HepG2 (cell line): ENCODE results near the gene MCF2L. TPM values are rescaled to one million over a fixed set of nuclear protein-coding genes. Genes with fewer than 3 reads are reported as not detected.
A peak's percentile ranks its signal among the peaks of the same experiment; 100 is the strongest.

Experiments used
- ARHGAP35 ChIP-seq: sonication (generic); formaldehyde crosslinking; IDR thresholded peaks from 2 replicates; pipeline ENCODE4 v1.9.0; 2022; ENCODE audit warnings: mild to moderate bottlenecking, inconsistent platforms, moderate library complexity, missing genetic modification reagents, borderline replicate concordance
- ATM ChIP-seq: fragments of 450-650 bp; IDR thresholded peaks from 2 replicates; pipeline ENCODE4 v1.7.1; 2017; ENCODE audit warnings: mild to moderate bottlenecking, borderline replicate concordance
- BHLHE40 ChIP-seq: IDR thresholded peaks from 2 replicates; pipeline ENCODE4 v1.6.1; 2011; ENCODE audit warnings: low read length, improper control_type of control experiment
- EZH2 ChIP-seq: conservative IDR thresholded peaks from 2 replicates; pipeline ENCODE4 v1.6.1; 2012; ENCODE audit warnings: mild to moderate bottlenecking, low read depth, low read length, moderate library complexity
- HMG20A ChIP-seq: IDR thresholded peaks from 2 replicates; pipeline ENCODE4 v1.6.1; 2016; ENCODE audit warnings: borderline replicate concordance
- HNF1A ChIP-seq, 2 experiments: sonication (generic) in 1 of 2; formaldehyde crosslinking in 1 of 2; IDR thresholded peaks; 2 replicates each; pipeline versions ENCODE4 v1.4.0 to v1.6.1; 2016 to 2020; ENCODE audit warnings: borderline replicate concordance in 1 of 2, low read depth in 1 of 2, mild to moderate bottlenecking in 1 of 2, missing genetic modification reagents in 1 of 2
- HNF4A ChIP-seq: sonication (generic); formaldehyde crosslinking; IDR thresholded peaks from 2 replicates; pipeline ENCODE4 v1.4.0; 2020; ENCODE audit warnings: missing genetic modification reagents
- JUND ChIP-seq: sonication (generic); formaldehyde crosslinking; IDR thresholded peaks from 2 replicates; pipeline ENCODE4 v1.8.0; 2022; ENCODE audit warnings: mild to moderate bottlenecking, missing genetic modification reagents
- RXRA ChIP-seq: sonication (generic); formaldehyde crosslinking; IDR thresholded peaks from 2 replicates; pipeline ENCODE4 v1.5.1; 2020; ENCODE audit warnings: missing genetic modification reagents
- SAP130 ChIP-seq: IDR thresholded peaks from 2 replicates; pipeline ENCODE4 v1.6.1; 2016; ENCODE audit warnings: low read depth
- SIX1 ChIP-seq: sonication (generic); formaldehyde crosslinking; IDR thresholded peaks from 2 replicates; pipeline ENCODE4 v1.4.0; 2020; ENCODE audit warnings: missing genetic modification reagents, borderline replicate concordance
- SMAD3 ChIP-seq: sonication (generic); formaldehyde crosslinking; IDR thresholded peaks from 2 replicates; pipeline ENCODE4 v1.4.0; 2020; ENCODE audit warnings: missing genetic modification reagents
- TBX3 ChIP-seq: fragments of 450-650 bp; IDR thresholded peaks from 2 replicates; pipeline ENCODE4 v1.6.1; 2017; ENCODE audit warnings: antibody characterized with exemption, mild to moderate bottlenecking, inconsistent platforms, borderline replicate concordance
- ZBTB7A ChIP-seq: sonication (generic); formaldehyde crosslinking; IDR thresholded peaks from 2 replicates; pipeline ENCODE4 v1.8.0; 2022; ENCODE audit warnings: mild to moderate bottlenecking, missing genetic modification reagents
- ZFX ChIP-seq: sonication (generic); formaldehyde crosslinking; IDR thresholded peaks from 2 replicates; pipeline ENCODE4 v1.4.0; 2020; ENCODE audit warnings: mild to moderate bottlenecking, low read depth, missing genetic modification reagents, moderate library complexity
- ZMYM2 ChIP-seq: sonication (generic); formaldehyde crosslinking; IDR thresholded peaks from 2 replicates; pipeline ENCODE4 v1.8.0; 2022; ENCODE audit warnings: mild to moderate bottlenecking, missing genetic modification reagents
- ZNF136 ChIP-seq: sonication (generic); formaldehyde crosslinking; IDR thresholded peaks from 2 replicates; pipeline ENCODE4 v1.8.1; 2022; ENCODE audit warnings: low read depth, mild to moderate bottlenecking, moderate library complexity, missing genetic modification reagents
- ZNF619 ChIP-seq: sonication (generic); formaldehyde crosslinking; IDR thresholded peaks from 2 replicates; pipeline ENCODE4 v1.4.0; 2020; ENCODE audit warnings: mild to moderate bottlenecking, missing genetic modification reagents
- ZNF737 ChIP-seq: sonication (generic); formaldehyde crosslinking; IDR thresholded peaks from 2 replicates; pipeline ENCODE4 v1.5.0; 2020; ENCODE audit warnings: missing genetic modification reagents, mild to moderate bottlenecking, borderline replicate concordance
- polyA plus RNA-seq, 8 experiments: library from polyadenylated mRNA; depleted of rRNA in 3 of 8; stranded (reverse) in 7 of 8; unstranded in 1 of 8; fragments of >200 nt; fragmentation: Illumina TruSeq in 4 of 8; extraction: Trizol in 4 of 8; gene quantifications; 2 replicates each; pipeline versions ENCODE4 v1.2.1 to v1.2.3, GENCODE V29; 2011 to 2016; ENCODE audit warnings: low read depth in 4 of 8, missing spikeins in 1 of 8, mixed read lengths in 1 of 8; ENCODE audit not compliant: insufficient read depth in 1 of 8
- total RNA-seq, 5 experiments: library from RNA; depleted of rRNA; stranded (reverse); fragments of >200 nt; fragmentation: Illumina TruSeq; extraction: Trizol; gene quantifications; 2 replicates each; pipeline ENCODE4 v1.2.3, GENCODE V29; 2016; ENCODE audit warnings: low read depth in 1 of 5
- TF ChIP-seq, protein P1 (sequence below): sonication (generic); formaldehyde crosslinking; IDR thresholded peaks from 2 replicates; pipeline ENCODE4 v1.5.0; 2020; ENCODE audit warnings: mild to moderate bottlenecking, missing genetic modification reagents, borderline replicate concordance
- TF ChIP-seq, protein P2 (sequence below): IDR thresholded peaks from 2 replicates; pipeline ENCODE4 v1.6.1; 2018; ENCODE audit warnings: missing genetic modification reagents, mild to moderate bottlenecking, missing compliant biosample characterization

MCF2L gene
- total and polyA plus RNA-seq, 2 of the 13 experiments (the other 11 are each of a cell fraction or from before 2014, with no cell fraction given) = 19.4 to 28.4 TPM

GRCh38 chr13:113009743-113010509, 40.9 kb downstream of the MCF2L start (continued):
- TF ChIP-seq BHLHE40 (no peak), ZNF619 (no peak), ZFX (CRISPR knock-in tag) (peak; percentile 80), HMG20A (CRISPR knock-in tag) (peak; percentile 78; the same call in 1 of the 2 replicates), SAP130 (CRISPR knock-in tag) (peak; percentile 89), ARHGAP35 (no peak; the same call in 1 of the 2 replicates), ZNF136 (CRISPR knock-in tag) (no peak), SIX1 (peak; percentile 47; the same call in 1 of the 2 replicates), EZH2 (no peak), HNF4A (CRISPR knock-in tag) (peak; percentile 97), SMAD3 (CRISPR knock-in tag) (no peak), RXRA (CRISPR knock-in tag) (peak; percentile 69; the same call in 1 of the 2 replicates), ZBTB7A (CRISPR knock-in tag) (peak; percentile 45; the same call in 1 of the 2 replicates), ATM (no peak), JUND (CRISPR knock-in tag) (peak; percentile 93), ZNF737 (no peak), ZMYM2 (CRISPR knock-in tag) (no peak), HNF1A (IDR thresholded peaks at IDR 0.05; ENCODE audit: low read depth) (peak; percentile 19; the same call in 1 of the 2 replicates), HNF1A (CRISPR knock-in tag; IDR thresholded peaks at IDR 0.05; ENCODE audit: borderline replicate concordance) (peak; percentile 71; the same call in 1 of the 2 replicates), TBX3 (no peak)
- TF ChIP-seq, protein P1, sequence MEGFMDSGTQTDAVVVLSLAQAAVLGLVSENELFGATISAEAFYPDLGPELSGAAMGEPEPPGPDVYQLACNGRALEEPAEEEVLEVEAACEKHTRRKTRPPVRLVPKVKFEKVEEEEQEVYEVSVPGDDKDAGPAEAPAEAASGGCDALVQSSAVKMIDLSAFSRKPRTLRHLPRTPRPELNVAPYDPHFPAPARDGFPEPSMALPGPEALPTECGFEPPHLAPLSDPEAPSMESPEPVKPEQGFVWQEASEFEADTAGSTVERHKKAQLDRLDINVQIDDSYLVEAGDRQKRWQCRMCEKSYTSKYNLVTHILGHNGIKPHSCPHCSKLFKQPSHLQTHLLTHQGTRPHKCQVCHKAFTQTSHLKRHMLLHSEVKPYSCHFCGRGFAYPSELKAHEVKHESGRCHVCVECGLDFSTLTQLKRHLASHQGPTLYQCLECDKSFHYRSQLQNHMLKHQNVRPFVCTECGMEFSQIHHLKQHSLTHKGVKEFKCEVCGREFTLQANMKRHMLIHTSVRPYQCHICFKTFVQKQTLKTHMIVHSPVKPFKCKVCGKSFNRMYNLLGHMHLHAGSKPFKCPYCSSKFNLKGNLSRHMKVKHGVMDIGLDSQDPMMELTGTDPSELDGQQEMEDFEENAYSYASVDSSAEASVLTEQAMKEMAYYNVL = peak; percentile 73; the same call in 1 of the 2 replicates
- TF ChIP-seq, protein P2, sequence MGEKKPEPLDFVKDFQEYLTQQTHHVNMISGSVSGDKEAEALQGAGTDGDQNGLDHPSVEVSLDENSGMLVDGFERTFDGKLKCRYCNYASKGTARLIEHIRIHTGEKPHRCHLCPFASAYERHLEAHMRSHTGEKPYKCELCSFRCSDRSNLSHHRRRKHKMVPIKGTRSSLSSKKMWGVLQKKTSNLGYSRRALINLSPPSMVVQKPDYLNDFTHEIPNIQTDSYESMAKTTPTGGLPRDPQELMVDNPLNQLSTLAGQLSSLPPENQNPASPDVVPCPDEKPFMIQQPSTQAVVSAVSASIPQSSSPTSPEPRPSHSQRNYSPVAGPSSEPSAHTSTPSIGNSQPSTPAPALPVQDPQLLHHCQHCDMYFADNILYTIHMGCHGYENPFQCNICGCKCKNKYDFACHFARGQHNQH (CRISPR knock-in tag) = peak; percentile 76; the same call in 1 of the 2 replicates
